ENCODE data around the gene PRKAR2B. TPM values are rescaled to one million over a fixed set of nuclear protein-coding genes. Genes with fewer than 3 reads are reported as not detected.

The PRKAR2B gene
- 10 to 100 TPM in 1 of 2 donors, 1 to 10 TPM in 1; 9.0 to 11.4 TPM for total RNA-seq

GRCh38 chr7:107044347-107045194, at the start of gene PRKAR2B:
PRKAR2B (plus strand) TSS chr7:107044705; CDS start chr7:107044908, 203 bp downstream.

DNA sequence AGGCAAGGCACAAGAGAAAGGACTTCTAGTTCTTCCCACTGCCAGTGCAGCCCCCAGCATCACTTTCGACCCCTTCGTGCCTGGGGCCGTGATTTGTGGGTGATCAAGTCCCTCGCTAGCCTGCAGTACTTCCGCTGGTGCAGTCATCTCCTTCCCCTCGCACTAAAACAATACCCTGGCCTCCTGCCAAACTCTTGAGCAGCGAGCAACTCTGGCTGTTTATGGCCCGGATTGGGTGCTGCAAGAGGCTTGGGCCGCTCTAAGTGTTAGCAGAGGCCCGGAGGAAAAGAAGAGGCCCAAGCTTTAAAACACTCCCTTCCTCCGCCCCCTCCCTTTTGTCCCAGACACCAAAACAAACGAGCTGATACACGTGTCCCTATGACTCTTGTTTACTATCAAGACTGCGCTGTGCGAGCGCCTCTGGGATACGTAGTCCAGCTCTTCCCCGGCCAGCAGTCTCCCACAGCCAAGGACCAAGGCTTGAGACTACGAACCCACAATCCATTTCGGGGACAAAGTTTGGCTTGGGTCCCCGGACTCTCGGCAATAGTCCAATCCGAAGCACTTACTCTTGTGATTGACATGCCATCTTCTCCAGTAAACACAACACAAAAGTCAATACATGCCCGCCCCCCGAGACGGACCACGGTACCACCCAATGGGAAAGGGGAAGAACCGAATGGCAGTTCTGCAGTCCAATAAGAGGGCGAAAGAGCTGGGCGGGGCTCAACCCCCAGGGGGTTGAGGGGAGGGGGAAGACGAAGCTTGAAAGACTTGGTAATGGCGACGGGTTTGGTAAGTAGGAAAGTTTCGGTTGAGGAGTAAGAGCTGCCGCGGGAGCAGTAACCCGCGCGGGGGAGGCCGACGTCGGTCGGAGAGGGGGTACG, 124.0 kb downstream of the PRKAR2B start, which contains the start of gene HBP1:
Gene HBP1, plus strand, starts transcription at position 771 of the 887 bp plus-strand sequence. CDS start 10,891 bp downstream, outside the sequence.

Other genes with a start within 250 kb of the PRKAR2B start
- not detected for gene PIK3CG, start 179.4 kb upstream of the PRKAR2B start, total RNA-seq
- gene HBP1, start 124.3 kb downstream of the PRKAR2B start, total RNA-seq, result 100 to 1,000 TPM in 1 of 2 donors, 10 to 100 TPM in 1; 71.9 to 129 TPM